Activated CD4-positive, alpha-beta memory T cell treated with anti-CD3 and anti-CD28 coated beads for 36 hours (primary cell): ENCODE data around the gene FBXL17. TPM values are rescaled to one million over a fixed set of nuclear protein-coding genes. Genes with fewer than 3 reads are reported as not detected.

Source experiments
- CTCF ChIA-PET: fragments of 350-600 bp; sonication (Branson Sonifier 250); formaldehyde crosslinking; loops from one replicate; lab custom pipeline; 2021; ENCODE audit warnings: antibody characterized with exemption, inconsistent platforms; lab: Charles Lee
- POLR2A ChIA-PET: fragments of 350-600 bp; sonication (Branson Sonifier 250); formaldehyde crosslinking; loops from one replicate; lab custom pipeline; 2021; ENCODE audit warnings: antibody characterized with exemption; lab: Charles Lee
- DNase-seq: peaks from one replicate; pipeline ENCODE4 v3.0.0-alpha.2; 2020
- H3K27ac Mint-ChIP-seq: one replicate; pipeline ENCODE4 v1.8.0; 2021; ENCODE audit warnings: mixed read lengths
- H3K27me3 Mint-ChIP-seq: one replicate; pipeline ENCODE4 v1.8.0; 2021; ENCODE audit warnings: mixed read lengths
- H3K36me3 Mint-ChIP-seq: one replicate; pipeline ENCODE4 v1.8.0; 2021; ENCODE audit warnings: mixed read lengths
- H3K4me1 Mint-ChIP-seq: one replicate; pipeline ENCODE4 v1.8.0; 2021; ENCODE audit warnings: low read depth, mixed read lengths
- H3K4me3 Mint-ChIP-seq: one replicate; pipeline ENCODE4 v1.8.0; 2021; ENCODE audit warnings: mild to moderate bottlenecking, mixed read lengths
- H3K9me3 Mint-ChIP-seq: one replicate; pipeline ENCODE4 v1.8.0; 2021; ENCODE audit warnings: mixed read lengths
- intact Hi-C: fragments of 100-400 bp; cut with micrococcal nuclease; formaldehyde crosslinking; loops from one replicate; pipeline ENCODE4 v1.15.1; 2023
- total RNA-seq, 2 experiments: library from RNA; stranded (reverse); gene quantifications; one replicate each; pipeline ENCODE4 v1.2.3, GENCODE V29; 2021

Gene FBXL17
- total RNA-seq, 2 experiments from 2014 or later: 5.5 to 6.7 TPM

DNA sequence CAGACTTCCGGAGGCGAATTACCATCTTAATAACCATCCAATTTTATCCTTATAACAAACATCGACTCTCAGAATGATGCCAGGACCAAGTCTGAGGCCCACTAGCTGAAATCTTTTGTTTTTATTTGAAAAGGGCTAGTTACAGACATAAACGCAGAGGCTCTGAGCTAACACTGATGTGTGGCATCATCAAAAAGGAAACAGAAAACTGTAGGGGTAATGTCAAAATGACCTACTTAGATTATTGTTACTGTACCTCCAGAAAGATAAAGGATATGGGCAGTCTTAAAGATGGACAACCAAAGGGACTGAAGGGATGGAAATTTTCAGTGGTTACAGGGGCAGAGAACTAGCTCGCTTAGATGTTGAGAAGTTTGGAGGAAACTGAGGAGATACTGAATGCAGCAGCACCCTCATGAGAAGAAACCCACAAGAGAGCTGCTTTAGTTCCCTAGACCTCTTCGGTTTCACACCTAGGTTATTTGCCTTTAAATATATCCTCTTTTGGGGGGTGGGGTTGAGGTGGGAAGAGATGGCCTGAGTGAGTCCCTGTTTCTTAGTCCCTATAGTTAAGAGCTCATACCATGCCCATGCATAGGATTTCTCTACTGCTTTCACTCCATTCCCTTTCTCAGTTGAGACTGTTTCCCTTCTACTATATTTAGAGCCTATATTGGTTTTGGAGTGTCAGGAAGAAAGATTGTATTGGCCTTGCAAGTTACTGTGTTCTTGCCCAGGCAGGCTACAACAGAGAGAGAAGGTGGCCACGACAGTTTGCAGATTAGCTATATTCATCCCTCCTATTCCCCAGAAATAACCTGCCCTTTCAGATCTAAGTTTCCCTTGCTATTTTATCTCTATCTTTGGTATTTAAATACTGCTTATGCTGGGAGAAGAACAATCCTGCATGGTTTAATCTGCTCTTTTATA is 390.8 kb downstream of the FBXL17 start:
- Mint-ChIP-seq H3K9me3 (no peaks in the 10 kb centered on the region), H3K36me3 (no peaks in the 10 kb centered on the region), H3K27ac (no peak overlapping the region), H3K4me1 (no peaks in the 10 kb centered on the region), H3K27me3 (no peaks in the 10 kb centered on the region), H3K4me3 (no peak overlapping the region)
- POLR2A ChIA-PET: no interaction called here
- DNase-seq: no peak
- CTCF ChIA-PET: interaction anchor here (0.6 kb wide), 1 partner anchor 19 kb away, joined by 3 read pairs; no protein-coding TSS in a partner anchor
- intact Hi-C loops: no loop called here

DNA sequence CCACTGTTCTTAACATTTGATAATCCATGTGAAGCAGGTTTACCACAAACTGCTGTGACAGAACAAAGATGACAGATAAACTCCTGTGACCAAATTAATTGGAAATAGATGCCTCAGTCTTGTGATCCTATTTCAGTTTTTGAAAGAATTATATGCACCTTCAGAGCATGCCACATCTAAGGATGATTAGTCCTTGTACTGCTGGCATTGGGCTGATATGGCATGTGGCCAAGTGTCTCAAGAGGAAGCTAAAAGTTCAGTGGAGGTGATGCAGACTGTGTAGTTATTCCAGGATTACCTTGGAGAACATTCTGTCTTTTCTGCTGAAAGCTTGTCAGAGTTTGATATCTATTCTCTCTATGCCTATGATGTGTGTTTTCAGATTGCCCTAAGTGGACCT is 396.8 kb downstream of the FBXL17 start:
- Mint-ChIP-seq H3K27ac (no peak overlapping the region), H3K4me3 (no peak overlapping the region), H3K27me3 (no peaks in the 10 kb centered on the region), H3K36me3 (no peaks in the 10 kb centered on the region), H3K4me1 (peaks cover 2% of the 10 kb centered on the region), H3K9me3 (no peaks in the 10 kb centered on the region)
- ChIA-PET CTCF (no interaction called here), POLR2A (no interaction called here)
- no peak for DNase-seq
- intact Hi-C loops: no loop called here

DNA sequence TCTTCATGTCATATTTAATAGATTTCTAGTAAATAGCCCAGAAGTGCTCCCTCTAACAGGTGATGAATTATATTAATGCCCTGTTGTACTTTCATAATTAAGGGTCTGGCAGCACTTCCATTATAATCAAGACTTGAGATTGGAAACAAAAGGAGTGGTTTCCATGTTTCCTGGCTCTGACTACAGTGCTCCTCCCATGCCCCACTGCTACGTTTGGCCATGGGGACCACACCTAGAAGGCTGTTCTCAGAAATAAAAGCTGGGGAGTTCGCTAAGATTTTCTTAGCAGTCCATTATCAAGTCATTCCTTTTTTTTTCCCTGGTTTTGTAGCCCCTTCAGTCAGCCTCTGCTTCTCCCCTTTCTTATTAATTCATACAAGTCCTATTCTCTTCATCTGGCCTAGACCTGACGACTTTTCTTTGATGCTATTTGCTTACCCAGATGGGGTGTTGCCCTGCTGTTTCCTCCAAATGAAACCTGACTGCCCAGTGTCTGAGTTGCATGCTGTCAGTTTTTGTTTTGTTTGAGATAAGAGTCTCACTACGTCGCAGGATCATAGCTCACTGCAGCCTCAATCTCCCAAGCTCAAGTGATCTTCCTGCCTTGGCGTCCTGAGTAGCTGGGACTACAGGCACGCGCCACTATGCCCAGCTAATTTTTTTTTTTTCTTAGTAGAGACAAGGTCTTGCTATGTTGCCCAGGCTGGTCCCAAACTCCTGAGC is 399.0 kb downstream of the FBXL17 start:
- H3K9me3 Mint-ChIP-seq: no peaks in the 10 kb centered on the region
- no peak overlapping the region for H3K27ac Mint-ChIP-seq
- POLR2A ChIA-PET: no interaction called here
- intact Hi-C loops: no loop called here
- no peak overlapping the region for H3K4me3 Mint-ChIP-seq
- no peaks in the 10 kb centered on the region for H3K36me3 Mint-ChIP-seq
- no peak for DNase-seq
- no peaks in the 10 kb centered on the region for H3K27me3 Mint-ChIP-seq
- CTCF ChIA-PET: no interaction called here
- peaks cover 2% of the 10 kb centered on the region for H3K4me1 Mint-ChIP-seq

DNA sequence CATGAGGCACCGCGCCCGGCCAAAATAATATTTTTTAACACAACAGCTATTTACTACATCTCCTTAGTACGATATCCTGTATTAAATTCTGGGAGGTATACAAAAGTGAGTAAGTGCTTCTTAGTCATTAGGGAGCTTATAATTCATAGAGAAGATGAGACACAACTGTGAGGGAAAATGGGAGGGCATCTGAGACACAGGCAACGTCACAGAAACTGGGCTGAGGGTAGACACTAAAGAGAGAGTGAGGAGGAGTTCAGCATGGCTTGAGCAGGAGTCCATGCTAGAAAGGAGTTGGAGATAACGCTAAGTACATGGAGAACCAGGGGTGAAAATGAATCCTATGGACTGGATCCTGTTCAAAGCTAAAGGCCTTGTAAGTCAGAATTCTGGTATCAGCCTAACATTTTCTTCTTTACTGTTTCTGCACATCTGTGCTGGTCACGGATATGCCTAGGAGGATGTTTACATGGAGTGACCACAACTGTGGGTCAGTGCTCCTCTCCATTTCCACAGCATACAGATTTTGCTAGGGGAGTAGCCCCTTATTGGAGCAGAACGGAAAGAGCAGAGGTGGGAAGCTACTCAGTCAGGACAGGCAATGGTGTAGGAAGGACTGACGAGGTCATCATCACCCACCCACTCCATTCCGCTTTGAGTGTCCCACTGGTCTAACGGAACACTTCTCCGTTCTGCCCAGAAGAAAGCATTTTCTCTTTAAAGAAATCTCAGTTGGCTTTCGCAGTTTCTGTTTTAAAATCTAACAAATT is 400.8 kb downstream of the FBXL17 start:
- ChIA-PET POLR2A (no interaction called here), CTCF (no interaction called here)
- intact Hi-C loops: no loop called here
- no peak for DNase-seq
- H3K4me1 Mint-ChIP-seq: peaks cover 2% of the 10 kb centered on the region
- no peaks in the 10 kb centered on the region for H3K36me3 Mint-ChIP-seq
- no peak overlapping the region for H3K4me3 Mint-ChIP-seq
- no peaks in the 10 kb centered on the region for H3K9me3 Mint-ChIP-seq
- H3K27ac Mint-ChIP-seq: no peak overlapping the region
- no peaks in the 10 kb centered on the region for H3K27me3 Mint-ChIP-seq

DNA sequence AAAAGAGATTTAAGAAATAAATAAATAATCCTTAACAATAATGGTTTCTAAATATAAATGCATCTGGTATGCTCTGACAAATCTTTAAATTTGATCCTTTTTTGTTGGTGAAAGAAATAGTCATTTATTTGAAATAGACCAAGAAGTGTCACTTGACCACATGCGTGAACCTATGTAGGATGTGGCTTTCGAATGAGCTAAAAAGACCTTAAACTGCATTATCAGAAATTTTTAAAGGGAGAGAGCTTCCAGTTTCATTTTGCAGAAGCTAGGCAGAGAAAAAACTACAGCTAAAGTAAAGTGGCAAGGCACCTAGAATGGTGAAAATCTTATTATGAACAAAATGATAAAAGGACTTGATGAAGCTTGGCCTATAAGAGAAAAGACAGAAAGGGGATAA is 402.0 kb downstream of the FBXL17 start:
- peaks cover 2% of the 10 kb centered on the region for H3K4me1 Mint-ChIP-seq
- H3K27ac Mint-ChIP-seq: no peak overlapping the region
- intact Hi-C loops: no loop called here
- no peaks in the 10 kb centered on the region for H3K36me3 Mint-ChIP-seq
- no peaks in the 10 kb centered on the region for H3K27me3 Mint-ChIP-seq
- no peak overlapping the region for H3K4me3 Mint-ChIP-seq
- no peaks in the 10 kb centered on the region for H3K9me3 Mint-ChIP-seq
- DNase-seq: no peak
- CTCF ChIA-PET: no interaction called here
- POLR2A ChIA-PET: no interaction called here

DNA sequence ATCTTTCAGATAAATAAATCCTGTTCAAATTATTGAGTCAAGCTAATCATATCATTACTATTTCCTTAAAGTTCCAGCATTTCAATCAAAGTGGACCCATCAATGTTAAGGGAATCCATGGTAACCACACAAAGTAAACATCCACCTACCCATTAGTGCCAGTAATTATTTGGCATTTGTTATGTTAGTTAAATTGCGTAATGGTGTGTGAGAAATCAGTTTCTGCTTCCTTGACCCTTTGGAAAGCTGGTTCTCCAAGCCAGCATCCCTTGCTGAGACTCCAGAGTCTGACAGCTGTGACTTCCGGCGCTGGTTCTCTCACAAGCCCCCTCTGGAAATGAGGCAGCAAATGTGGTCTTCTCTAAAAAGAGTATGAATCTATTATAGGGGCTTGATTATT is 402.6 kb downstream of the FBXL17 start:
- H3K36me3 Mint-ChIP-seq: no peaks in the 10 kb centered on the region
- peaks cover 2% of the 10 kb centered on the region for H3K4me1 Mint-ChIP-seq
- intact Hi-C loops: no loop called here
- H3K9me3 Mint-ChIP-seq: no peaks in the 10 kb centered on the region
- ChIA-PET POLR2A (no interaction called here), CTCF (interaction anchor here (0.6 kb wide), 1 partner anchor 24 kb away, joined by 3 read pairs; no protein-coding TSS in a partner anchor)
- no peak for DNase-seq
- no peak overlapping the region for H3K27ac Mint-ChIP-seq
- no peak overlapping the region for H3K4me3 Mint-ChIP-seq
- H3K27me3 Mint-ChIP-seq: no peaks in the 10 kb centered on the region

DNA sequence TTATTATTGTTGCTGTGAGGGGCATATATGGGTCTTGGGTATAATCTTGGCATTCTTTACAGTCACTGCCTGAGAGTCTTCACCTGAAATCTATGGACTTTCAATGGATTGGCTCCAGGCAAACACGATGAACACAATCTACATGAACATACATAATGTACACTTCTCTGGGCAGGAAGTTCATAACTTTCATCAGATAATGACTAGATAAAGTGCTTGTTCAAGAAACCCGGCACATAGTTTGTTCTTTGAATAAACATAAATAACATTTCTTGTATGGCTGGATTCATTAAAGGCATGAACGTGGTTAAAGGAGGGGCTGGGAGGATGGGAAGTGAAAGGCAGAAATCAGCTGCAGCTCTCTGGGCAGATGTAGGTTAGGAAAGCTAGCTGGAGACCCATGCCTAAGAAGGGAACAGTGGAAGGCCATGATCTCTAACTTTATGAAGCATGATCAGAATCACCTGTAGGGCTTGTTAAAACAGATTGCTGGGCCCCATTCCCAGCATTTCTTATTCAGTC is 404.3 kb downstream of the FBXL17 start:
- H3K27ac Mint-ChIP-seq: no peak overlapping the region
- peaks cover 2% of the 10 kb centered on the region for H3K4me1 Mint-ChIP-seq
- H3K4me3 Mint-ChIP-seq: no peak overlapping the region
- no peaks in the 10 kb centered on the region for H3K9me3 Mint-ChIP-seq
- POLR2A ChIA-PET: no interaction called here
- H3K36me3 Mint-ChIP-seq: no peaks in the 10 kb centered on the region
- no peak for DNase-seq
- H3K27me3 Mint-ChIP-seq: no peaks in the 10 kb centered on the region
- CTCF ChIA-PET: no interaction called here
- intact Hi-C loops: no loop called here

DNA sequence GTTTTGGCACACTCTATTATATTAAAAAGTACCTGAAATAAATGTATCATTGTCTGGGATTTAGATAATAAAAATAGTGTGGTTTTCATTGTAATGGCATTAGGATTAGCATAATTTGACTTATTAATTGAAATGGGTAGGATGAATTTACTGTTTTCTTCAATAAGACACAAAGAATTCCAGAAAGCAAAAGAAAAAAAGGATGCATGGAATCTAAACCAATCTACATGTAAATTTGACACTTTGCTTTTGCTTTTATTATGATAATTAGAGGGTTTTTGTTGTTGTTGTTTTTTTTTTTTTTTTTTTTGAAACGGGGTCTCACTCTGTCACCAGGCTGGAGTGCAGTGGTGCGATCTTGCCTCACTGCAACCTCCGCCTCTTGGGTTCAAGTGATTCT is 406.3 kb downstream of the FBXL17 start:
- H3K4me1 Mint-ChIP-seq: no peaks in the 10 kb centered on the region
- peaks cover 7% of the 10 kb centered on the region for H3K36me3 Mint-ChIP-seq
- no peak overlapping the region for H3K27ac Mint-ChIP-seq
- ChIA-PET CTCF (no interaction called here), POLR2A (no interaction called here)
- no peaks in the 10 kb centered on the region for H3K27me3 Mint-ChIP-seq
- H3K9me3 Mint-ChIP-seq: no peaks in the 10 kb centered on the region
- H3K4me3 Mint-ChIP-seq: no peak overlapping the region
- no peak for DNase-seq
- intact Hi-C loops: no loop called here

DNA sequence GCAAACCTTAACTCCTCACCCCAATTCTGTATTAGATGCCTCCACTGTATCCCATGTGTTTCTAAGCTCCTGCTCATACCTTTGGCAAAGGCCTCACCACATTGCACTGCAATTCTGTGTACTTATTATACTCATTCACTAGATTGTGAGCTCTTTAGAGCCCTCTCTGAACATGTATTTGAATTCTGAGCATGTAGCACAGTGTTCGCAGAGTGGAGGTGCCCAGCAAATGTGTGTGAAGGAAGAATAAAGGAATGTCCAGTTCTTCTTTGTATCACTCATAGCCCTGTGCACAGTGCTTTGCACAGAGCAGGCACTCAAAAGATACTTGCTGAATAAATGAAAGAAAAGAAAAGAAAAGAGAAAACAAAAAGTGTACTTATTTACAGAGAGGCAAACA is 410.1 kb downstream of the FBXL17 start:
- Mint-ChIP-seq H3K4me3 (no peak overlapping the region), H3K36me3 (peaks cover 7% of the 10 kb centered on the region), H3K27me3 (no peaks in the 10 kb centered on the region), H3K27ac (no peak overlapping the region), H3K4me1 (no peaks in the 10 kb centered on the region), H3K9me3 (no peaks in the 10 kb centered on the region)
- intact Hi-C loops: no loop called here
- no peak for DNase-seq
- ChIA-PET POLR2A (no interaction called here), CTCF (no interaction called here)

DNA sequence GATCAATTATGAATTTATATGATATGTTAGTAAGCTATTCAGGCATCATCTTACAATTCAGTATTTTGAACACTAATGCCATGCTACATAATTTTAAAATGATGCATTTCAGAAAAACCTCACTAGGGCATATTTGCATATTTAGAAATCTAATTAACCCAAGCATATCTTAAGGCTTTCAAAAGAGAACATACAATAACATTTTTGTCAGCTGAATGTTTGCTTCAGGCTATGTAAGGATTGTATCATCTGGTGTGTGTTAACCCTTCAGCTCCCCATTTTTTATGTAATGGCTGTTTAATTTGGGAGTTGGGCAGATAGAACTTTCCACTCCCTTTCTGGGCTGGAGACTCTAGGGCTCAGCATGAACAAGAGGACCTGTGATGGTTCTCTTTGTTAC is 412.1 kb downstream of the FBXL17 start:
- Mint-ChIP-seq H3K27ac (no peak overlapping the region), H3K4me1 (no peaks in the 10 kb centered on the region), H3K27me3 (no peaks in the 10 kb centered on the region), H3K36me3 (peaks cover 7% of the 10 kb centered on the region), H3K9me3 (no peaks in the 10 kb centered on the region), H3K4me3 (no peak overlapping the region)
- intact Hi-C loops: no loop called here
- DNase-seq: no peak
- POLR2A ChIA-PET: no interaction called here
- CTCF ChIA-PET: no interaction called here

DNA sequence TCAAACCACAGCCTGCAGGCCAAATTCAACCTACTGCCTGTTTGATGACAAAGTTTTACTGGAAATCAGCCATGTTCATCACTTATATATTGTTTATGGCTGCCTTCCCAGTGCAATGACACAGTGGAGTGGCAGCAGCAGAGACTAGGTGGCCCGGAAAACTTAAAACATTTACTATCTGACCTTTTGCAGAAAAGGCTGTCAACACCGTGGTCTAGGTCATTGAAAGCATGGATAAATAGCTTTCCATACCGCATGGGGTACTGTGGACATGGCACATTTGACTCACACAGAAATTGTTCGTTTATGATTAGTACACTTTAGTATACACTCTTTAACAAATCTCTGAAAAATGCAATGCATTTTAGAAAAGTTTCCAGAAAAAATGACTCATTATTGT is 412.9 kb downstream of the FBXL17 start:
- ChIA-PET POLR2A (no interaction called here), CTCF (no interaction called here)
- Mint-ChIP-seq H3K27ac (no peak overlapping the region), H3K36me3 (peaks cover 7% of the 10 kb centered on the region), H3K4me1 (no peaks in the 10 kb centered on the region), H3K27me3 (no peaks in the 10 kb centered on the region), H3K4me3 (no peak overlapping the region), H3K9me3 (no peaks in the 10 kb centered on the region)
- intact Hi-C loops: no loop called here
- DNase-seq: no peak

DNA sequence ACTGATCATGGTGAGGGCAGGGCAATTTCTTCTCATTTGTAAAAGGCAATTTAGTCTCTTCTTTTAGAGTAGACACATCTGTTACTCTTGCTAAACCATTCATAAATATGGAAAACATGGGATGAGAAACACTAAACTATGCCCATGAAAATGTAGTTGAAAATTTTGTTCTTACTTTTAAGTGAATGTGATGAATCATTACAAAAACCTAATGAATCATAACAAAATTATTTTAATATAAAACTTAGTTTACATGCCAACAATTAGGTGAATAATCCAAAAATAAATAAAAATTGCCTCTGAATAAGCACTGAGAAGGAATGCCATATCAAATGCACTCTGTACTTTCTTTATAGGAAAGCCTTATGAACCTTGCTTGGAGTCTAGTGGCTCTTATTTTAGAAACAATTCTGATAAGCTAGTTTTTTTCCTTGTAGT is 413.5 kb downstream of the FBXL17 start:
- Mint-ChIP-seq H3K36me3 (peaks cover 7% of the 10 kb centered on the region), H3K27me3 (no peaks in the 10 kb centered on the region), H3K4me1 (no peaks in the 10 kb centered on the region), H3K27ac (no peak overlapping the region), H3K4me3 (no peak overlapping the region), H3K9me3 (no peaks in the 10 kb centered on the region)
- DNase-seq: no peak
- CTCF ChIA-PET: no interaction called here
- POLR2A ChIA-PET: no interaction called here
- intact Hi-C loops: no loop called here
